NB4 (cell line): ENCODE measurements around the gene TMEM196.

ENCODE experiments used
- CTCF ChIP-seq: IDR thresholded peaks from one replicate; pipeline ENCODE4 v1.5.1; 2012; ENCODE audit warnings: low read depth, low read length
- MAX ChIP-seq: IDR thresholded peaks from 2 replicates; pipeline ENCODE4 v1.6.1; 2011; ENCODE audit warnings: low read depth, low read length

- TF ChIP-seq MAX (no peak), CTCF (no peak)
These were observed 23.8 kb downstream of the TMEM196 start for GRCh38 chr7:19749658-19750057.
